Measurements from ENCODE around the gene PRPF31. TPM values are rescaled to one million over a fixed set of nuclear protein-coding genes. Genes with fewer than 3 reads are reported as not detected.

The PRPF31 gene
- total and polyA plus RNA-seq, 2 of the 13 experiments (the other 11 are each of a cell fraction or from before 2014, with no cell fraction given), result 23.8 to 63.8 TPM

GRCh38 chr19:54073829-54074228, 41.7 kb upstream of the PRPF31 start:
- 41% methylated on average over 10 of the region's 10 CpGs for WGBS (ENCODE audit: low lambda C conversion rate)
- in situ Hi-C loops (cut with HindIII; ENCODE audit: extremely low pct_ligation_motif_present, low pct_unique_long_range_greater_than_20kb), result no loop called here
- BruUV-seq (replicated peaks), result no TSS peak
- no peak for TF ChIP-seq ZNF550 (CRISPR knock-in tag; IDR thresholded peaks at IDR 0.05; ENCODE audit: borderline replicate concordance)
- no peak for TF ChIP-seq GMEB2 (CRISPR knock-in tag; IDR thresholded peaks at IDR 0.05; ENCODE audit: low read depth)
- no peak for TF ChIP-seq ZBTB42 (CRISPR knock-in tag; IDR thresholded peaks at IDR 0.05)
- TF ChIP-seq MEIS1 (CRISPR knock-in tag; IDR thresholded peaks at IDR 0.05; ENCODE audit: borderline replicate concordance), result no peak
- TF ChIP-seq ZNF207 (IDR thresholded peaks at IDR 0.05; ENCODE audit: borderline replicate concordance), result no peak
- TF ChIP-seq IKZF5 (CRISPR knock-in tag; IDR thresholded peaks at IDR 0.05), result no peak
- no peak for TF ChIP-seq SIN3A (IDR thresholded peaks at IDR 0.05; ENCODE audit: borderline replicate concordance, low read depth, low read length)
- TF ChIP-seq TARDBP (CRISPR knock-in tag; IDR thresholded peaks at IDR 0.05), result no peak
- no peak for TF ChIP-seq U2AF1 (optimal IDR thresholded peaks at IDR 0.05; ENCODE audit: low read depth, low read length)
- Histone ChIP-seq H3K79me2 (ENCODE audit: insufficient read depth, low read length) (no peaks in the 10 kb centered on the region), H3K9ac (ENCODE audit: insufficient read depth, low read depth, low read length) (no peak overlapping the region), H4K20me1 (ENCODE audit: insufficient read depth, low read length) (no peaks in the 10 kb centered on the region), H2AFZ (ENCODE audit: low read length) (no peak overlapping the region), H3K9me3 (ENCODE audit: low read length) (peaks cover 9% of the 10 kb centered on the region), H3K27ac (ENCODE audit: extremely low read length, insufficient read depth, low read length) (no peak overlapping the region), H3K4me2 (ENCODE audit: low read depth, low read length) (no peak overlapping the region), H3K27me3 (ENCODE audit: control insufficient read depth in 1 of 2, insufficient read depth in 2 of 2, low read length in 2 of 2) (peaks cover 0 to 2% of the 10 kb centered on the region in 2 experiments; a peak in 2 of 5 replicates), H3K4me1 (ENCODE audit: insufficient read depth, low read length) (no peaks in the 10 kb centered on the region), H3K36me3 (replicated peaks in 1 of 2; ENCODE audit: control insufficient read depth in 1 of 2, insufficient read depth in 2 of 2, low read length in 2 of 2) (no peaks in the 10 kb centered on the region), H3K4me3 (replicated peaks in 1 of 3; ENCODE audit: insufficient read depth in 1 of 3, low read depth in 2 of 3, low read length in 3 of 3) (no peak overlapping the region)
- no peak for FAIRE-seq
- POLR2A ChIA-PET, result no interaction called here
- peak; percentile 59 for ATAC-seq
- intact Hi-C loops (cut with micrococcal nuclease; ENCODE audit: unreplicated experiment), result no loop called here
- CTCF ChIA-PET (ENCODE audit: low intra/inter-chr PET ratio, low total read pairs), result no interaction called here
- DNase-seq (ENCODE audit: low spot score), result no peak
